Peyer's patch (tissue), 4 donors: ENCODE data around the gene ALPI. TPM values are rescaled to one million over a fixed set of nuclear protein-coding genes. Genes with fewer than 3 reads are reported as not detected.
A peak's percentile ranks its signal among the peaks of the same experiment; 100 is the strongest.

Source experiments
- DNase-seq, 3 donors: peaks; one replicate each; pipeline ENCODE4 v3.0.0-alpha.2; 2017 to 2019
- H3K27ac ChIP-seq, 4 donors: fragments of 200-600 bp; sonication (generic); one replicate each; pipeline ENCODE4 v1.5.1; 2016 to 2019
- H3K27me3 ChIP-seq, 2 donors: fragments of 200-600 bp; sonication (generic); one replicate each; pipeline ENCODE4 v1.5.1; 2019
- H3K36me3 ChIP-seq, 3 donors: fragments of 200-600 bp; sonication (generic); one replicate each; pipeline ENCODE4 v1.5.1; 2016 to 2019
- H3K4me1 ChIP-seq, 4 donors: fragments of 200-600 bp; sonication (generic); one replicate each; pipeline ENCODE4 v1.5.1; 2016 to 2019
- H3K4me3 ChIP-seq, 4 donors: fragments of 200-600 bp; sonication (generic); 1 replicate in 3 of 4; 2 replicates in 1 of 4; pipeline ENCODE4 v1.5.1; 2016 to 2019; ENCODE audit warnings: mild to moderate bottlenecking in 1 of 4
- H3K9me3 ChIP-seq, 4 donors: fragments of 200-600 bp; sonication (generic); one replicate each; pipeline ENCODE4 v1.5.1; 2016 to 2019; ENCODE audit warnings: mild to moderate bottlenecking in 1 of 4
- CTCF ChIP-seq, 6 experiments: fragments of 450-650 bp in 4 of 6; fragments of 200-600 bp in 2 of 6; sonication (generic) in 1 of 6; IDR thresholded peaks; one replicate each; pipeline ENCODE4 v1.5.1; 2017 to 2019; ENCODE audit warnings: antibody characterized with exemption in 6 of 6, mild to moderate bottlenecking in 3 of 6, moderate library complexity in 1 of 6
- POLR2A ChIP-seq, 2 donors: fragments of 450-650 bp; IDR thresholded peaks; one replicate each; pipeline ENCODE4 v1.5.1; 2017; ENCODE audit warnings: antibody characterized with exemption in 2 of 2, mild to moderate bottlenecking in 2 of 2, moderate library complexity in 2 of 2
- total RNA-seq, 4 donors: library from RNA; depleted of rRNA; stranded (reverse); fragments of >200 nt; gene quantifications; one replicate each; pipeline ENCODE4 v1.1.0, GENCODE V29; 2016

ALPI gene
- total RNA-seq, 4 donors from 2014 or later, result 22.3 to 473 (median 350) TPM

DNA sequence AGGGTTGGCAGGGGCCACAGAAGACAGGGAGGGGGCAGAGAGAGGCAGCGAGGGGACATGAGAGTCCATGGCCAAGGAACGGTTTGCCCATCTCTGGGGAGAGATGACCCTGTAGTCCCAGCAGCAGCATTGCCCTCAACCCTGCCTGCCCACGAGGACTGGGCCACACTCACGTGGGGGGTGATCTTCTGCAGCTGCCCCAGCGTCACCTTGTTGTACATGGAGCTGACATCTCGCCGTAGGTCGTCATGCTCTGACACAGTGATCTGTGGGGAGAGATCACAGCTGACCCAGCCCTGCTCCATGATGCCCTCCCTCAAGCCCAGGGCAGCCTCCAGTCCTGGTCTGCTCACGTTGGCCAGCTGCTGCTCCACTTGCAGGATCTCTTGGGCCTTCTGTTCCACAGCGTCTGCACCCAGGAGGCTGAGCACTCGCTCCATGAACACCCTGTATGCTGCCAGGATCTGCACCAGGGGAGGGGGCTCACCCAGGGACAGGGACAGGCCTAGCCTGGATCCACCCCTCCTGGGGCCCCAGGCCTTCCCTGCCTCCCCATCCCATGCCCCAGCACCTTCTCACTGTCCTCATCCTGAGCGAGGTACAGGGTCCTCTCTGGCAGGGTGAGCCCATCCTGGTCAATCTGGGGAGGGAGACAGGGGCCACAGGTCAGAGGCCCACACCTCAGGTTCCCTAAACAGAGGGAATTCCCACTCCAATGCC is 28.8 kb downstream of the ALPI start:
- no peaks in the 10 kb centered on the region for H3K36me3 ChIP-seq
- peaks cover 0 to 30% of the 10 kb centered on the region in 2 donors for H3K27me3 ChIP-seq
- H3K4me3 ChIP-seq, result no peak overlapping the region
- TF ChIP-seq CTCF (IDR thresholded peaks at IDR 0.05), result no peak
- no peak for TF ChIP-seq POLR2A (IDR thresholded peaks at IDR 0.05)
- no peaks in the 10 kb centered on the region for H3K9me3 ChIP-seq
- peaks cover 0 to 20% (median 9%) of the 10 kb centered on the region in 4 donors for H3K4me1 ChIP-seq
- DNase-seq, result peak in 1 of 3 donors; percentile 16
- H3K27ac ChIP-seq, result no peak overlapping the region

GRCh38 chr2:232485348-232485756 is 29.4 kb downstream of the ALPI start:
- Histone ChIP-seq H3K4me3 (no peak overlapping the region), H3K27me3 (peaks cover 0 to 30% of the 10 kb centered on the region in 2 donors)
- TF ChIP-seq POLR2A (IDR thresholded peaks at IDR 0.05) (no peak), CTCF (IDR thresholded peaks at IDR 0.05) (no peak)

DNA sequence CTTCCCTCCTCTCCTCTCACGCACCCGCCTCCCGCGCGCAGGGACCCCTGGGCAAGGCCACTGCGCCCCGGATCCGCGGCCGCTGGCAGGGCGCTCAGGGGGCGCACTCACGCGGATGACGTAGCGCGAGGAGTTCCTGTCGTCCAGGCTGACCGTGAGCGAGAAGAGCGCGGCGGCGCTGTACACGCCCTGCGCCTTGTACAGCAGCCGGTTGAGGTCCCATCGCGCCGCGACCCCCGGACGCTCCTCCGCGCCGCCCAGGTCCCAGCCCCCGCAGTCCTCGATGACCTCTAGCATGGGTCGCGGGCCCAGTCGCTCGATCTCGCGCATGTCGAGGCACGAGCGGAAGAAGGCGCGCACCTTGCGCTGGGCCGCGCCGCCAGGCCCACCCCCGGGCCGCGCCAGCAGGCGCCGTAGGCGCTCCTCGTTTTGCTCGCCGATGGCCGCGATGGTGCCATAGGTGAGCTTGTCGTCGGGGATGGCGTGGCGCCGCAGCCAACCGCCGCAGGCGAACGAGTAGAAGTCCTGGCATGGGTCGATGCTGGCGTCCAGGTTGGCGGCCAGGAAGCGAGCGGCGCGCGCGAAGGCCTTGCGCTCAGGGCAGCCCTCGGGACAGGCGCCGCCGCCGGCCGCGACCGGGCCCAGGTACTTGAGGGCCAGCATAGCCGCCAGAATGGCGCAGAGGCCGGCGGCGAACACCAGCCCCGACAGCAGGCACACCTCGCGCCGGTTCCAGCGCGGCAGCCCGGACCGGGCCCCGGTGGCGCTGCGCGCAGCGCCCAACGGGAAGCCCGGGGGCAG is 30.0 kb downstream of the ALPI start:
- peak in 1 of 3 donors; percentile 31 for DNase-seq
- Histone ChIP-seq H3K9me3 (no peaks in the 10 kb centered on the region), H3K27ac (no peak overlapping the region), H3K27me3 (peaks cover 0 to 30% of the 10 kb centered on the region in 2 donors), H3K4me3 (no peak overlapping the region), H3K36me3 (no peaks in the 10 kb centered on the region), H3K4me1 (peaks cover 0 to 20% (median 9%) of the 10 kb centered on the region in 4 donors)
- TF ChIP-seq CTCF (IDR thresholded peaks at IDR 0.05) (no peak), POLR2A (IDR thresholded peaks at IDR 0.05) (no peak)

More at GRCh38 chr2:232485348-232485756, 29.4 kb downstream of the ALPI start:
- Histone ChIP-seq H3K9me3 (no peaks in the 10 kb centered on the region), H3K27ac (no peak overlapping the region), H3K36me3 (no peaks in the 10 kb centered on the region), H3K4me1 (peaks cover 0 to 20% (median 9%) of the 10 kb centered on the region in 4 donors)
- DNase-seq, result peak in 1 of 3 donors; percentile 27

DNA sequence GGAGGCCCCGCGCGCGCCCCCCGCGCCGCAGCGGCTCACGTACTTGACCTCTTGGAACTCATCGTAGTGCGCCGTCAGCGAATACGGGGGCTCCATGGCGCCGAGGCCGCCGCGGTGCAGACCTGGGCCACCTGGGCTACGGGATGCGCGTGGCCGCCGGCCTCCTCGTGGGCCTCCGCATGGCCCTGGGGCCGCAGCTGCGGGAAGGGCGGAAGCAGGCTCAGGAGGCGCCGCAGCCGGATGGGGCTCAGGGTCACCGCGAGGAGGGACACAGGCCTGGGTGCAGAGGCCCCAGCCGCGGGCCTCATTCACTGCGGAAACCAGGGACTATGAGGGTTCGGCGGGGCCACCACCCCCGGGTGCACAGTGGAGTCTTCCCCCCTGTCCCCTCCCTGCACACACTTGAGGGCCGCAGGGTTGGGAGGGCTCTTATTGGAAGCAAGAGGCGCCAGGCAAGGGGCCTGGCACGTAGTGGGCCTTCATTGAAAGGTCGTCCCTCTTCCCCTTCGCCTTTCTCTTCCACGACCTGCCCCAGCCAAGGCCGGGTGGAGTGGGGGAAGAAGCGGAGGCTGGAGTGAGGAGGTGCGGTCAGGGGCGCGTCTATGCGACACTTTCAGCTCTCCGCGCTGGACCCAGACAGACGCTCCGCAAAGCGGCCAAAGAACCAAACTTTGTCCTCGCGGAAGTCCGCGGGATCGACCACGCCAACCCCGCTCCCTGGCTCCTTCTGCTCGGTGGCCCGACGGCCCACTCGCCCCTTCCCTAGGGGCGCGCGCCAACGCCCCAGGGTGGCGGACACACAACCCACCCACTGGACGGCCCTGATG is 30.8 kb downstream of the ALPI start:
- peak in 1 of 3 donors; percentile 29 for DNase-seq
- H3K4me1 ChIP-seq, result peaks cover 0 to 20% (median 9%) of the 10 kb centered on the region in 4 donors
- no peak overlapping the region for H3K27ac ChIP-seq
- H3K9me3 ChIP-seq, result no peaks in the 10 kb centered on the region
- TF ChIP-seq CTCF (IDR thresholded peaks at IDR 0.05) (no peak), POLR2A (IDR thresholded peaks at IDR 0.05) (no peak)
- peak overlapping the region in 2 of 4 donors; percentile 14 to 32 for H3K4me3 ChIP-seq
- H3K27me3 ChIP-seq, result peaks cover 0 to 30% of the 10 kb centered on the region in 2 donors
- no peaks in the 10 kb centered on the region for H3K36me3 ChIP-seq
